Lower leg skin (tissue), 3 donors: ENCODE measurements around the gene DTNA.

Experiments
- CTCF ChIP-seq, 3 donors: fragments of 450-650 bp; IDR thresholded peaks; one replicate each; pipeline ENCODE4 v1.5.1; 2016; ENCODE audit warnings: antibody characterized with exemption in 3 of 3, mild to moderate bottlenecking in 3 of 3, moderate library complexity in 2 of 3
- POLR2A ChIP-seq, 2 donors: fragments of 450-650 bp; IDR thresholded peaks; one replicate each; pipeline ENCODE4 v1.6.1; 2016 to 2017; ENCODE audit warnings: antibody characterized with exemption in 2 of 2, mild to moderate bottlenecking in 1 of 2, moderate library complexity in 1 of 2

- TF ChIP-seq CTCF (IDR thresholded peaks at IDR 0.05) (no peak), POLR2A (IDR thresholded peaks at IDR 0.05) (no peak)
Observed at GRCh38 chr18:34828093-34828492, 118.0 kb downstream of the DTNA start.
